ENCODE data around the gene NOS2. TPM values are rescaled to one million over a fixed set of nuclear protein-coding genes. Genes with fewer than 3 reads are reported as not detected.

Gene NOS2
- total and polyA plus RNA-seq, 4 donors: 0.30 to 2.2 (median 0.89) TPM

GRCh38 chr17:27778183-27778582, 22.1 kb downstream of the NOS2 start:
- no peak for TF ChIP-seq CTCF (IDR thresholded peaks at IDR 0.05; ENCODE audit: control extremely low read depth, extremely low read depth)

DNA sequence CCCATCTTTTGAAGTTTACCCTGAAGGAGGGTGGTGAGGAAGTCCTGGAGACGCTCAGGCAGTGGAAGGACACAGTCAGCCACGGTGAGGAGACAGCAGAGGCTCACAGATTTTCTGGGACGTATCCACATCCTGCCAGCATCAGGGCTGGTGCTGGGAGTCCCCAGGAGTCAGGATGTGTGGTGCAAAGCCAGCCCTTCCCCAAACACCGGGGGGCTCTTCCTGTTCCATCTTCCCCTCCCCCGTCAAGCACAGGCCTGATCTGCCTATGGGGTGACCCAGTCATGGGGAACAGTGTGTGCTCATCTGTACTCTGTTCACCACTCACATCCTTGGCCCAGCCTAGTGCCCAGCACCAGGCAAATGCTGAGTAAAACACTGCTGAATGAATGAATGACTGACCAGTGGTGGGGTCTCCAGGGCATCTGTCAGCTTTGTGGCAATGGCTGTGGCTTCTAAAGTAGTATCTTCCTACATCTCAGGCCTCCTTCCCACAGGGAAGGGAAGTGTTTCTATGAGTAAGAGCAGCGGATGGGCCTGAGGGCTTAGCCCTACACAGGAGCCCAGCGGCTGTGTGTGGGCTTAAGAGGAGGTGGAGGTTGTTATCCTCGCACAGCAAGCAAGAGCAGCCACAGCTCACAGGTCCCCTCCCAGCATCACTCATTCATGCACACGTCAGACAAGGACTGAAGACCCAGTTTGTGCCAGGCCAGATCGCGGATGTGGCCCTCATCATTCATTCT, 23.3 kb downstream of the NOS2 start:
- no peak for ATAC-seq (ENCODE audit: insufficient read depth, low FRiP score)
- H3K9ac ChIP-seq (ENCODE audit: insufficient read depth in 1 of 2, low read length in 2 of 2): no peak overlapping the region
- H3K9me3 ChIP-seq (ENCODE audit: control insufficient read depth in 4 of 4, insufficient read depth in 3 of 4, low read length in 3 of 4): no peaks in the 10 kb centered on the region
- 73 to 79% methylated on average over 11 of the region's 11 CpGs for WGBS, 2 donors
- H3K27ac ChIP-seq (ENCODE audit: low read depth in 1 of 2, low read length in 1 of 2): no peak overlapping the region
- peaks cover 0 to 3% (median 0%) of the 10 kb centered on the region in 4 donors for H3K36me3 ChIP-seq (ENCODE audit: control insufficient read depth in 4 of 4, insufficient read depth in 4 of 4, low read length in 4 of 4)
- no peaks in the 10 kb centered on the region for H3K4me1 ChIP-seq (ENCODE audit: control insufficient read depth in 5 of 5, insufficient read depth in 5 of 5, low read length in 5 of 5)
- no peak for DNase-seq
- H3K4me3 ChIP-seq: no peak overlapping the region
- no peaks in the 10 kb centered on the region for H3K27me3 ChIP-seq (ENCODE audit: control insufficient read depth in 3 of 3, insufficient read depth in 3 of 3, low read length in 2 of 3)
- TF ChIP-seq CTCF (IDR thresholded peaks at IDR 0.05; ENCODE audit: control extremely low read depth, extremely low read depth): no peak

More at GRCh38 chr17:27778183-27778582, 22.1 kb downstream of the NOS2 start:
- Histone ChIP-seq H3K36me3 (ENCODE audit: control insufficient read depth in 4 of 4, insufficient read depth in 4 of 4, low read length in 4 of 4) (peaks cover 0 to 3% (median 0%) of the 10 kb centered on the region in 4 donors), H3K27me3 (ENCODE audit: control insufficient read depth in 3 of 3, insufficient read depth in 3 of 3, low read length in 2 of 3) (no peaks in the 10 kb centered on the region), H3K9ac (ENCODE audit: insufficient read depth in 1 of 2, low read length in 2 of 2) (no peak overlapping the region), H3K4me1 (ENCODE audit: control insufficient read depth in 5 of 5, insufficient read depth in 5 of 5, low read length in 5 of 5) (no peaks in the 10 kb centered on the region), H3K4me3 (no peak overlapping the region), H3K27ac (ENCODE audit: low read depth in 1 of 2, low read length in 1 of 2) (no peak overlapping the region), H3K9me3 (ENCODE audit: control insufficient read depth in 4 of 4, insufficient read depth in 3 of 4, low read length in 3 of 4) (no peaks in the 10 kb centered on the region)
- DNase-seq (no peak), ATAC-seq (ENCODE audit: insufficient read depth, low FRiP score) (no peak)
- 83 to 85% methylated on average over 4 of the region's 4 CpGs for WGBS, 2 donors

- Histone ChIP-seq H3K9ac (ENCODE audit: insufficient read depth in 1 of 2, low read length in 2 of 2) (no peak overlapping the region), H3K9me3 (ENCODE audit: control insufficient read depth in 4 of 4, insufficient read depth in 3 of 4, low read length in 3 of 4) (no peaks in the 10 kb centered on the region), H3K4me1 (ENCODE audit: control insufficient read depth in 5 of 5, insufficient read depth in 5 of 5, low read length in 5 of 5) (no peaks in the 10 kb centered on the region), H3K4me3 (no peak overlapping the region), H3K36me3 (ENCODE audit: control insufficient read depth in 4 of 4, insufficient read depth in 4 of 4, low read length in 4 of 4) (peaks cover 0 to 5% (median 0%) of the 10 kb centered on the region in 4 donors), H3K27ac (ENCODE audit: low read depth in 1 of 2, low read length in 1 of 2) (no peak overlapping the region), H3K27me3 (ENCODE audit: control insufficient read depth in 3 of 3, insufficient read depth in 3 of 3, low read length in 2 of 3) (no peaks in the 10 kb centered on the region)
- TF ChIP-seq CTCF (IDR thresholded peaks at IDR 0.05; ENCODE audit: control extremely low read depth, extremely low read depth): no peak
- no peak for ATAC-seq (ENCODE audit: insufficient read depth, low FRiP score)
- WGBS, 2 donors: 84 to 86% methylated on average over 9 of the region's 9 CpGs
- no peak for DNase-seq
Observed at GRCh38 chr17:27771586-27771985, 28.7 kb downstream of the NOS2 start.
